ENCODE data around the gene NTMT1. TPM values are rescaled to one million over a fixed set of nuclear protein-coding genes. Genes with fewer than 3 reads are reported as not detected.

NTMT1 gene
- total and polyA plus RNA-seq, 10 of the 15 experiments (the other 5 are each of a cell fraction or from before 2014, with no cell fraction given): 12.8 to 85.4 (median 39.3) TPM

GRCh38 chr9:129641750-129642585, 16.0 kb downstream of the NTMT1 start, which contains the start of gene ASB6 (continued):
- TF ChIP-seq ZNF592 (IDR thresholded peaks at IDR 0.05) (peak; percentile 92), POLR2AphosphoS2 (IDR thresholded peaks at IDR 0.05; ENCODE audit: low read depth, low read length) (peak; percentile 22; the same call in 1 of the 2 replicates), PAX8 (IDR thresholded peaks at IDR 0.05) (no peak), ATF2 (IDR thresholded peaks at IDR 0.05; ENCODE audit: low read length) (no peak), RAD21 (IDR thresholded peaks at IDR 0.05; ENCODE audit: insufficient read depth, low read depth, low read length) (peak; percentile 55), NR2C1 (IDR thresholded peaks at IDR 0.05) (peak; percentile 59), TCF3 (IDR thresholded peaks at IDR 0.05; ENCODE audit: borderline replicate concordance, insufficient read depth, low read depth, low read length) (0 out of 2 replicates have a peak, but pooled peaks have one; percentile 19), RCOR1 (conservative IDR thresholded peaks at IDR 0.05; ENCODE audit: low read depth, low read length) (0 out of 2 replicates have a peak, but pooled peaks have one; percentile 13), BHLHE40 (IDR thresholded peaks at IDR 0.05; ENCODE audit: borderline replicate concordance in 1 of 2, low read depth in 2 of 2, low read length in 1 of 2) (peak; percentile 44 to 80; a peak in 3 of 4 replicates), MEF2B (IDR thresholded peaks at IDR 0.05; ENCODE audit: partially characterized antibody, poor library complexity, severe bottlenecking) (peak; percentile 61), YY1 (IDR thresholded peaks at IDR 0.05; ENCODE audit: low read depth, low read length) (peak; percentile 85), ZBTB11 (CRISPR knock-in tag; IDR thresholded peaks at IDR 0.05) (peak; percentile 62), CTCF (IDR thresholded peaks at IDR 0.05 in 2 of 3, conservative IDR thresholded peaks at IDR 0.05 in 1 of 3; ENCODE audit: control insufficient read depth in 2 of 3, extremely low read depth in 1 of 3, insufficient read depth in 1 of 3, low read depth in 3 of 3, low read length in 3 of 3) (peak; percentile 80 to 92 (median 89)), NRF1 (conservative IDR thresholded peaks at IDR 0.05; ENCODE audit: low read depth, low read length) (no peak)

Measured in GM12878 (cell line).